A549 treated with DMSO at 1 μM for 4 hours (cell line): Measurements from ENCODE around the gene KLC1. TPM values are rescaled to one million over a fixed set of nuclear protein-coding genes. Genes with fewer than 3 reads are reported as not detected.

Source experiments
- total RNA-seq: library from RNA; stranded (reverse); fragments of 200-300 nt; extraction: Qiagen RNA extraction; gene quantifications from 5 replicates; pipeline ENCODE4 v1.2.3, GENCODE V29; 2022; ENCODE audit warnings: low read depth

KLC1 gene
- total RNA-seq: 82.1 to 109 TPM (median 105 TPM) in 5 replicates

GRCh38 chr14:103628684-103629502, at the start of gene KLC1:
KLC1 (plus strand) TSS chr14:103629211; CDS start chr14:103654565, 25,354 bp downstream.

GRCh38 chr14:103715052-103716000, 86.3 kb downstream of the KLC1 start, which contains the start of the genes XRCC3 and ZFYVE21:
XRCC3 (minus strand) TSS chr14:103715451; CDS start chr14:103711087, 4,364 bp downstream.
ZFYVE21 (plus strand) TSS chr14:103715810; CDS start chr14:103715842, 32 bp downstream.

Other genes with a start within 250 kb of the KLC1 start
- 60.1 to 64.8 TPM (median 62.4 TPM) in 5 replicates for gene MARK3, start 243.8 kb upstream of the KLC1 start, total RNA-seq
- 74.0 to 101 TPM (median 85.8 TPM) in 5 replicates for gene CKB, start 106.4 kb upstream of the KLC1 start, total RNA-seq
- gene TRMT61A, start 100.0 kb upstream of the KLC1 start, total RNA-seq: 22.4 to 32.6 TPM (median 26.7 TPM) in 5 replicates
- 22.7 to 26.7 TPM (median 26.1 TPM) in 5 replicates for gene BAG5, start 66.6 kb upstream of the KLC1 start, total RNA-seq
- 45.5 to 54.4 TPM (median 50.7 TPM) in 5 replicates for gene COA8, start 66.3 kb upstream of the KLC1 start, total RNA-seq
- 26.7 to 32.8 TPM (median 32.2 TPM) in 5 replicates for gene XRCC3, start 86.2 kb downstream of the KLC1 start, total RNA-seq
- 27.1 to 36.8 TPM (median 33.0 TPM) in 5 replicates for gene ZFYVE21, start 86.6 kb downstream of the KLC1 start, total RNA-seq
- gene PPP1R13B, start 218.4 kb downstream of the KLC1 start, total RNA-seq: 3.3 to 5.2 TPM (median 4.5 TPM) in 5 replicates